Esophagus squamous epithelium (tissue), 4 donors: ENCODE results near the gene UBXN2A.

Source experiments
- CTCF ChIP-seq, 6 experiments: fragments of 450-650 bp in 4 of 6; fragments of 200-600 bp in 2 of 6; sonication (generic) in 2 of 6; IDR thresholded peaks; one replicate each; pipeline ENCODE4 v1.5.1; 2016 to 2019; ENCODE audit warnings: antibody characterized with exemption in 6 of 6, mild to moderate bottlenecking in 4 of 6, moderate library complexity in 4 of 6
- POLR2A ChIP-seq, 4 donors: fragments of 450-650 bp; IDR thresholded peaks; one replicate each; pipeline ENCODE4 v1.6.1; 2017; ENCODE audit warnings: antibody characterized with exemption in 4 of 4, mild to moderate bottlenecking in 4 of 4, moderate library complexity in 3 of 4

GRCh38 chr2:24019729-24020128 lies 79.5 kb downstream of the UBXN2A start:
- no peak for TF ChIP-seq CTCF (IDR thresholded peaks at IDR 0.05)
- TF ChIP-seq POLR2A (IDR thresholded peaks at IDR 0.05) = no peak
